Left renal cortex interstitium (tissue), 4 donors: ENCODE results near the gene DPYD. TPM values are rescaled to one million over a fixed set of nuclear protein-coding genes. Genes with fewer than 3 reads are reported as not detected.

Source experiments
- DNase-seq, 4 donors: peaks; one replicate each; pipeline ENCODE4 v3.0.0-alpha.2; 2013; ENCODE audit warnings: low read depth in 4 of 4, low spot score in 2 of 4, missing footprints in 1 of 4
- polyA plus RNA-seq, 4 donors: library from polyadenylated mRNA; unstranded; fragments of 120-200 nt; gene quantifications; one replicate each; pipeline ENCODE4 v1.2.1, GENCODE V29; 2013; ENCODE audit not compliant: insufficient read length in 4 of 4

DPYD gene
- polyA plus RNA-seq, 4 donors: 10.9 to 14.9 (median 12.9) TPM

GRCh38 chr1:97909266-97909665 lies 11.6 kb downstream of the DPYD start:
- no peak for DNase-seq

GRCh38 chr1:97907886-97908285 lies 12.9 kb downstream of the DPYD start:
- DNase-seq: no peak

- DNase-seq: no peak
Observed at GRCh38 chr1:97906567-97907241, 14.1 kb downstream of the DPYD start.

GRCh38 chr1:97905141-97905940 lies 15.5 kb downstream of the DPYD start:
- DNase-seq: no peak

- DNase-seq: no peak
Observed at GRCh38 chr1:97904534-97904933, 16.3 kb downstream of the DPYD start.

- DNase-seq: no peak
Observed at GRCh38 chr1:97903626-97904025, 17.2 kb downstream of the DPYD start.

- DNase-seq: no peak
Observed at GRCh38 chr1:97902067-97902466, 18.8 kb downstream of the DPYD start.

- no peak for DNase-seq
Observed at GRCh38 chr1:97901017-97901658, 19.7 kb downstream of the DPYD start.

GRCh38 chr1:97898948-97899347 lies 21.9 kb downstream of the DPYD start:
- no peak for DNase-seq

GRCh38 chr1:97895278-97895677 lies 25.6 kb downstream of the DPYD start:
- DNase-seq: no peak

- DNase-seq: no peak
Observed at GRCh38 chr1:97893844-97894243, 27.0 kb downstream of the DPYD start.

- no peak for DNase-seq
Observed at GRCh38 chr1:97886199-97886598, 34.6 kb downstream of the DPYD start.

- no peak for DNase-seq
Observed at GRCh38 chr1:97883823-97884222, 37.0 kb downstream of the DPYD start.

GRCh38 chr1:97877307-97877706 lies 43.5 kb downstream of the DPYD start:
- no peak for DNase-seq

- DNase-seq: no peak
Observed at GRCh38 chr1:97875996-97876395, 44.8 kb downstream of the DPYD start.

GRCh38 chr1:97870589-97870988 lies 50.2 kb downstream of the DPYD start:
- DNase-seq: no peak

- no peak for DNase-seq
Observed at GRCh38 chr1:97869441-97869840, 51.4 kb downstream of the DPYD start.

GRCh38 chr1:97867127-97867526 lies 53.7 kb downstream of the DPYD start:
- no peak for DNase-seq

- DNase-seq: no peak
Observed at GRCh38 chr1:97864615-97865014, 56.2 kb downstream of the DPYD start.

- no peak for DNase-seq
Observed at GRCh38 chr1:97853221-97853620, 67.6 kb downstream of the DPYD start.
